HepG2 (cell line): ENCODE measurements around the gene OSBPL3. TPM values are rescaled to one million over a fixed set of nuclear protein-coding genes. Genes with fewer than 3 reads are reported as not detected.

ENCODE experiments used
- ATAC-seq: fragments of 200-7000 bp; cut with Tn5 transposase; 3 replicates; pipeline ENCODE4 v1.9.1; 2020; ENCODE audit warnings: mild to moderate bottlenecking, moderate library complexity
- BruUV-seq: library from RNA; stranded (reverse); fragments of 400-500 nt; replicated peaks from 2 replicates; lab custom pipeline; 2021; lab: Mats Ljungman, UMichigan
- CTCF ChIA-PET: fragments of 300-600 bp; formaldehyde crosslinking; extraction: SDS; loops from one replicate; lab custom pipeline; 2021; ENCODE audit warnings: low total read pairs, inconsistent platforms, low intra/inter-chr PET ratio; lab: Yijun Ruan, JAX
- POLR2A ChIA-PET: fragments of 350-600 bp; sonication (Branson Sonifier 250); formaldehyde crosslinking; loops from one replicate; lab custom pipeline; 2020; ENCODE audit warnings: antibody characterized with exemption, inconsistent platforms; lab: Yijun Ruan, JAX
- DNase-seq: peaks from one replicate; pipeline ENCODE4 v3.0.0-alpha.2; 2015; ENCODE audit warnings: low spot score
- FAIRE-seq: peaks from 3 replicates; lab custom pipeline; 2011; peaks lifted over from hg19 to GRCh38; lab: Jason Lieb, UNC
- H2AFZ ChIP-seq: one replicate; pipeline ENCODE4 v1.6.1; 2011; ENCODE audit warnings: low read length, inconsistent platforms
- H3K27ac ChIP-seq: fragments of 300-600 bp; 3 replicates; pipeline ENCODE4 v1.8.0; 2011; ENCODE audit warnings: mixed run types, mild to moderate bottlenecking, mixed read lengths, low read length, inconsistent platforms; ENCODE audit not compliant: insufficient read depth; ENCODE audit errors: extremely low read length
- H3K27me3 ChIP-seq, 2 experiments: fragments of 200-600 bp in 1 of 2; 2 replicates in 1 of 2; 3 replicates in 1 of 2; pipeline versions ENCODE4 v1.6.0 to v1.8.0; 2011; ENCODE audit warnings: low read length in 2 of 2, mild to moderate bottlenecking in 2 of 2, moderate library complexity in 2 of 2, inconsistent platforms in 1 of 2; ENCODE audit not compliant: insufficient read depth in 2 of 2, control insufficient read depth in 1 of 2
- H3K36me3 ChIP-seq, 2 experiments: fragments of 200-600 bp in 1 of 2; replicated peaks in 1 of 2; 2 replicates in 1 of 2; 3 replicates in 1 of 2; pipeline versions ENCODE4 v1.5.1 to v1.8.0; 2011; ENCODE audit warnings: low read length in 2 of 2, inconsistent platforms in 1 of 2; ENCODE audit not compliant: insufficient read depth in 2 of 2, control insufficient read depth in 1 of 2
- H3K4me1 ChIP-seq: 2 replicates; pipeline ENCODE4 v1.5.1; 2012; ENCODE audit warnings: low read length, inconsistent platforms; ENCODE audit not compliant: insufficient read depth
- H3K4me2 ChIP-seq: 2 replicates; pipeline ENCODE4 v1.6.0; 2011; ENCODE audit warnings: low read depth, low read length, inconsistent platforms
- H3K4me3 ChIP-seq, 3 experiments: fragments of 200-600 bp in 1 of 3; sonication (generic), shearing (Covaris generic) in 1 of 3; replicated peaks in 1 of 3; 2 replicates each; pipeline ENCODE4 v1.5.1; 2011 to 2016; ENCODE audit warnings: low read length in 3 of 3, inconsistent platforms in 2 of 3, low read depth in 2 of 3, mild to moderate bottlenecking in 2 of 3, control low read depth in 1 of 3, mixed read lengths in 1 of 3; ENCODE audit not compliant: insufficient read depth in 1 of 3
- H3K79me2 ChIP-seq: one replicate; pipeline ENCODE4 v1.6.1; 2011; ENCODE audit warnings: low read length, inconsistent platforms; ENCODE audit not compliant: insufficient read depth
- H3K9ac ChIP-seq: 2 replicates; pipeline ENCODE4 v1.6.0; 2011; ENCODE audit warnings: mild to moderate bottlenecking, low read depth, low read length, inconsistent platforms; ENCODE audit not compliant: insufficient read depth
- H3K9me3 ChIP-seq: 2 replicates; pipeline ENCODE4 v1.5.1; 2012; ENCODE audit warnings: mild to moderate bottlenecking, low read length
- H4K20me1 ChIP-seq: 2 replicates; pipeline ENCODE4 v1.6.0; 2011; ENCODE audit warnings: inconsistent platforms, mild to moderate bottlenecking, low read length, moderate library complexity; ENCODE audit not compliant: insufficient read depth
- ATRX ChIP-seq: sonication (generic); formaldehyde crosslinking; IDR thresholded peaks from 2 replicates; pipeline ENCODE4 v1.4.0; 2020; ENCODE audit warnings: missing genetic modification reagents, borderline replicate concordance
- DRAP1 ChIP-seq: IDR thresholded peaks from 2 replicates; pipeline ENCODE4 v1.6.1; 2016; ENCODE audit warnings: missing genetic modification reagents, missing compliant biosample characterization
- ERF ChIP-seq: IDR thresholded peaks from 2 replicates; pipeline ENCODE4 v1.6.1; 2018; ENCODE audit warnings: missing biosample characterization, missing genetic modification reagents
- FOXK1 ChIP-seq: sonication (generic); formaldehyde crosslinking; IDR thresholded peaks from 2 replicates; pipeline ENCODE4 v1.4.0; 2020; ENCODE audit warnings: low read depth, missing genetic modification reagents, borderline replicate concordance
- MTA1 ChIP-seq: sonication (generic); formaldehyde crosslinking; IDR thresholded peaks from 2 replicates; pipeline ENCODE4 v1.4.0; 2020; ENCODE audit warnings: missing genetic modification reagents, mild to moderate bottlenecking, borderline replicate concordance
- NONO ChIP-seq, 2 experiments: fragments of 450-650 bp in 1 of 2; sonication (generic) in 1 of 2; formaldehyde crosslinking in 1 of 2; IDR thresholded peaks in 1 of 2; conservative IDR thresholded peaks in 1 of 2; 2 replicates each; pipeline versions ENCODE4 v1.6.1 to v1.8.0; 2017 to 2022; ENCODE audit warnings: mild to moderate bottlenecking in 1 of 2, missing genetic modification reagents in 1 of 2, moderate library complexity in 1 of 2
- NR1H2 ChIP-seq: sonication (generic); formaldehyde crosslinking; IDR thresholded peaks from 2 replicates; pipeline ENCODE4 v1.8.1; 2022; ENCODE audit warnings: low read depth, missing genetic modification reagents, borderline replicate concordance
- PAXIP1 ChIP-seq: sonication (generic); formaldehyde crosslinking; conservative IDR thresholded peaks from 2 replicates; pipeline ENCODE4 v1.4.0; 2020; ENCODE audit warnings: mild to moderate bottlenecking, missing genetic modification reagents, moderate library complexity
- TP53 ChIP-seq: sonication (generic); formaldehyde crosslinking; conservative IDR thresholded peaks from 2 replicates; pipeline ENCODE4 v1.4.0; 2020; ENCODE audit warnings: missing genetic modification reagents
- ZNF225 ChIP-seq: sonication (generic); formaldehyde crosslinking; IDR thresholded peaks from 2 replicates; pipeline ENCODE4 v1.4.0; 2020; ENCODE audit warnings: mild to moderate bottlenecking, missing genetic modification reagents
- ZNF496 ChIP-seq: sonication (generic); formaldehyde crosslinking; IDR thresholded peaks from 2 replicates; pipeline ENCODE4 v1.8.1; 2023; ENCODE audit warnings: mild to moderate bottlenecking, moderate library complexity, missing genetic modification reagents; ENCODE audit not compliant: insufficient replicate concordance
- ZNF564 ChIP-seq: sonication (generic); formaldehyde crosslinking; IDR thresholded peaks from 2 replicates; pipeline ENCODE4 v1.8.1; 2023; ENCODE audit warnings: mild to moderate bottlenecking, missing genetic modification reagents
- ZNF609 ChIP-seq: sonication (generic); formaldehyde crosslinking; IDR thresholded peaks from 2 replicates; pipeline ENCODE4 v1.4.0; 2020; ENCODE audit warnings: mild to moderate bottlenecking, missing genetic modification reagents, borderline replicate concordance
- ZNF660 ChIP-seq: sonication (generic); formaldehyde crosslinking; IDR thresholded peaks from 2 replicates; pipeline ENCODE4 v1.5.1; 2020; ENCODE audit warnings: mild to moderate bottlenecking, low read depth, missing genetic modification reagents, borderline replicate concordance
- ZSCAN30 ChIP-seq: sonication (generic); formaldehyde crosslinking; IDR thresholded peaks from 2 replicates; pipeline ENCODE4 v1.5.0; 2020; ENCODE audit warnings: mild to moderate bottlenecking, missing genetic modification reagents
- WGBS: methylation state at CpG from one replicate; pipeline ENCODE4 v1.1.6; 2017; ENCODE audit warnings: low lambda C conversion rate; 5-methylcytosine and 5-hydroxymethylcytosine counted together
- in situ Hi-C: cut with HindIII; loops from 2 replicates; pipeline ENCODE4 v1.10.0; 2017; ENCODE audit warnings: low pct_unique_long_range_greater_than_20kb; ENCODE audit not compliant: extremely low pct_ligation_motif_present
- intact Hi-C: fragments of 100-400 bp; cut with micrococcal nuclease; formaldehyde crosslinking; loops from one replicate; pipeline ENCODE4 v1.10.0; 2022; ENCODE audit not compliant: unreplicated experiment
- polyA plus RNA-seq, 8 experiments: library from polyadenylated mRNA; depleted of rRNA in 3 of 8; stranded (reverse) in 7 of 8; unstranded in 1 of 8; fragments of >200 nt; fragmentation: Illumina TruSeq in 4 of 8; extraction: Trizol in 4 of 8; gene quantifications; 2 replicates each; pipeline versions ENCODE4 v1.2.1 to v1.2.3, GENCODE V29; 2011 to 2016; ENCODE audit warnings: low read depth in 4 of 8, missing spikeins in 1 of 8, mixed read lengths in 1 of 8; ENCODE audit not compliant: insufficient read depth in 1 of 8
- total RNA-seq, 5 experiments: library from RNA; depleted of rRNA; stranded (reverse); fragments of >200 nt; fragmentation: Illumina TruSeq; extraction: Trizol; gene quantifications; 2 replicates each; pipeline ENCODE4 v1.2.3, GENCODE V29; 2016; ENCODE audit warnings: low read depth in 1 of 5

OSBPL3 gene
- total and polyA plus RNA-seq, 2 of the 13 experiments (the other 11 are each of a cell fraction or from before 2014, with no cell fraction given) = 8.8 to 28.9 TPM

- TF ChIP-seq NR1H2 (CRISPR knock-in tag) = no peak
- TF ChIP-seq, all 625 proteins: peak for 0
Measured at GRCh38 chr7:25006276-25006675, 26.3 kb upstream of the OSBPL3 start (continued).

- FAIRE-seq (no peak), DNase-seq (no peak), ATAC-seq (no peak)
- Histone ChIP-seq H3K27ac (no peak overlapping the region), H4K20me1 (no peaks in the 10 kb centered on the region), H3K9ac (no peak overlapping the region), H3K4me1 (peaks cover 12% of the 10 kb centered on the region; the same call in 1 of the 2 replicates), H3K4me3 (no peak overlapping the region), H3K4me2 (no peak overlapping the region), H3K27me3 (no peaks in the 10 kb centered on the region; a peak in 3 of 5 replicates), H3K36me3 (no peaks in the 10 kb centered on the region), H3K79me2 (no peaks in the 10 kb centered on the region), H2AFZ (no peak overlapping the region), H3K9me3 (no peaks in the 10 kb centered on the region)
- intact Hi-C loops (no loop called here), in situ Hi-C loops (no loop called here)
- ChIA-PET POLR2A (no interaction called here), CTCF (no interaction called here)
- WGBS = 52% methylated on average over 3 of the region's 3 CpGs
- BruUV-seq = no TSS peak
- TF ChIP-seq ZNF609 (CRISPR knock-in tag) = no peak
- TF ChIP-seq DRAP1 (CRISPR knock-in tag) = no peak
- no peak for TF ChIP-seq ZSCAN30 (CRISPR knock-in tag)
- no peak for TF ChIP-seq ATRX (CRISPR knock-in tag)
- TF ChIP-seq TP53 = no peak
- TF ChIP-seq FOXK1 = no peak
- TF ChIP-seq MTA1 = no peak
- no peak for TF ChIP-seq NONO (IDR thresholded peaks at IDR 0.05)
- no peak for TF ChIP-seq NONO (CRISPR knock-in tag; conservative IDR thresholded peaks at IDR 0.05)
- no peak for TF ChIP-seq ZNF225 (CRISPR knock-in tag)
- TF ChIP-seq ERF = no peak
- TF ChIP-seq PAXIP1 (CRISPR knock-in tag) = no peak
- no peak for TF ChIP-seq ZNF496
- no peak for TF ChIP-seq ZNF660
- no peak for TF ChIP-seq ZNF564 (CRISPR knock-in tag)
Measured at GRCh38 chr7:25005658-25006057, 25.7 kb upstream of the OSBPL3 start.
